ENCODE measurements around the gene MPL.

DNA sequence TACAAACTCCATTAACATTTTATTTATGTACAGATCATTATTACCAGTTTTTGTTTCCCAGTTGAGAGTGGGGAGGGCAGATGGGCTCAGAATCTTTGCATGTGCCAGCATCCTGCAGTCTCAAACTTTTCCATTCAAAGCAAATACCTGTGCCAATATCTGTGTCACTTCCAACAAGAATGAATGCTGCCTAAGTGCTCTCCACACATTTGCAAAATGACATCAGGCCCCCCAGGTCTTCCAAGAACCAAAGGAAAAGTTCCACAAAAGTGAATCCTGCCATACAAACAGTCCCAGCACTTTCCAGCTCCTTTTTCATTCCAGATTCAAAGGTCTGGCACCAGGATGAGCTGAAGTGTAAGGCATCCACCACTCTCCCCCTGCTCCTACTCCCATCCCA is 38.5 kb upstream of the MPL start:
- TF ChIP-seq, protein P1, sequence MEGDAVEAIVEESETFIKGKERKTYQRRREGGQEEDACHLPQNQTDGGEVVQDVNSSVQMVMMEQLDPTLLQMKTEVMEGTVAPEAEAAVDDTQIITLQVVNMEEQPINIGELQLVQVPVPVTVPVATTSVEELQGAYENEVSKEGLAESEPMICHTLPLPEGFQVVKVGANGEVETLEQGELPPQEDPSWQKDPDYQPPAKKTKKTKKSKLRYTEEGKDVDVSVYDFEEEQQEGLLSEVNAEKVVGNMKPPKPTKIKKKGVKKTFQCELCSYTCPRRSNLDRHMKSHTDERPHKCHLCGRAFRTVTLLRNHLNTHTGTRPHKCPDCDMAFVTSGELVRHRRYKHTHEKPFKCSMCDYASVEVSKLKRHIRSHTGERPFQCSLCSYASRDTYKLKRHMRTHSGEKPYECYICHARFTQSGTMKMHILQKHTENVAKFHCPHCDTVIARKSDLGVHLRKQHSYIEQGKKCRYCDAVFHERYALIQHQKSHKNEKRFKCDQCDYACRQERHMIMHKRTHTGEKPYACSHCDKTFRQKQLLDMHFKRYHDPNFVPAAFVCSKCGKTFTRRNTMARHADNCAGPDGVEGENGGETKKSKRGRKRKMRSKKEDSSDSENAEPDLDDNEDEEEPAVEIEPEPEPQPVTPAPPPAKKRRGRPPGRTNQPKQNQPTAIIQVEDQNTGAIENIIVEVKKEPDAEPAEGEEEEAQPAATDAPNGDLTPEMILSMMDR (IDR thresholded peaks at IDR 0.05): no peak
- no peak for TF ChIP-seq POLR2A (IDR thresholded peaks at IDR 0.05)
